Kidney (tissue), 14 donors: ENCODE measurements around the gene SBF2. TPM values are rescaled to one million over a fixed set of nuclear protein-coding genes. Genes with fewer than 3 reads are reported as not detected.

Experiments used
- DNase-seq, 5 donors: peaks; one replicate each; pipeline ENCODE4 v3.0.0-alpha.2; 2013 to 2020
- FAIRE-seq: peaks from 2 replicates; lab custom pipeline; 2012; peaks lifted over from hg19 to GRCh38; lab: Jason Lieb, UNC
- H3K27ac ChIP-seq, 2 donors: one replicate each; pipeline ENCODE4 v1.7.0; 2013; ENCODE audit warnings: low read depth in 2 of 2, low read length in 2 of 2, inconsistent platforms in 1 of 2
- H3K27me3 ChIP-seq: one replicate; pipeline ENCODE4 v1.7.1; 2013; ENCODE audit warnings: low read length, inconsistent platforms; ENCODE audit not compliant: control insufficient read depth, insufficient read depth
- H3K36me3 ChIP-seq, 3 donors: one replicate each; pipeline versions ENCODE4 v1.7.0 to v1.7.1; 2013; ENCODE audit warnings: low read length in 3 of 3, control low read depth in 1 of 3, inconsistent platforms in 1 of 3; ENCODE audit not compliant: insufficient read depth in 3 of 3, control insufficient read depth in 2 of 3
- H3K4me1 ChIP-seq, 3 donors: one replicate each; pipeline versions ENCODE4 v1.7.0 to v1.7.1; 2013; ENCODE audit warnings: low read length in 3 of 3, inconsistent platforms in 1 of 3, low read depth in 1 of 3; ENCODE audit not compliant: control insufficient read depth in 2 of 3, insufficient read depth in 2 of 3
- H3K4me3 ChIP-seq, 3 donors: one replicate each; pipeline versions ENCODE4 v1.7.0 to v1.8.1; 2013; ENCODE audit warnings: low read length in 3 of 3, control low read depth in 1 of 3, inconsistent platforms in 1 of 3
- H3K9ac ChIP-seq, 3 donors: one replicate each; pipeline versions ENCODE4 v1.7.0 to v1.7.1; 2013; ENCODE audit warnings: low read length in 3 of 3, control low read depth in 1 of 3, inconsistent platforms in 1 of 3
- H3K9me3 ChIP-seq, 3 donors: one replicate each; pipeline versions ENCODE4 v1.7.0 to v1.7.1; 2013; ENCODE audit warnings: low read length in 3 of 3, control low read depth in 1 of 3, inconsistent platforms in 1 of 3; ENCODE audit not compliant: control insufficient read depth in 2 of 3, insufficient read depth in 1 of 3
- intact Hi-C: fragments of 100-400 bp; cut with DNase I; formaldehyde crosslinking; loops from one replicate; pipeline ENCODE4 v1.11.1; 2022
- polyA plus RNA-seq: library from polyadenylated mRNA; stranded (reverse); fragments of 350-450 nt; fragmentation: Illumina TruSeq; extraction: RNeasy Lipid Tissue Mini Kit (QIAGEN cat#74804); gene quantifications from one replicate; pipeline ENCODE4 v1.2.3, GENCODE V29; 2014; ENCODE audit warnings: low read depth, low replicate concordance; ENCODE audit not compliant: insufficient read depth
- total RNA-seq: library from RNA; stranded (reverse); fragmentation: NEBNext Ultra II Directional; extraction: Animal tissue kit (Norgen Biotek cat#: 25700); gene quantifications from one replicate; pipeline ENCODE4 v1.2.1, GENCODE V29; 2021
- TF ChIP-seq, protein P1 (sequence below): IDR thresholded peaks from 3 replicates; pipeline ENCODE4 v1.5.1; 2012; ENCODE audit warnings: mild to moderate bottlenecking, moderate library complexity, borderline replicate concordance; ENCODE audit not compliant: insufficient read depth; ENCODE audit errors: extremely low read depth
- donor health status: control.
- donor health status: control.
- donor health status: control.
- donor health status: control.
- donor health status: control.
- donor health status: DM: yes; HTN: yes; CAD: no.
- donor health status: Normal renal cell carcinoma (clear cell type).

SBF2 gene
- total and polyA plus RNA-seq, 2 donors from 2014 or later: 13.1 to 55.4 TPM

DNA sequence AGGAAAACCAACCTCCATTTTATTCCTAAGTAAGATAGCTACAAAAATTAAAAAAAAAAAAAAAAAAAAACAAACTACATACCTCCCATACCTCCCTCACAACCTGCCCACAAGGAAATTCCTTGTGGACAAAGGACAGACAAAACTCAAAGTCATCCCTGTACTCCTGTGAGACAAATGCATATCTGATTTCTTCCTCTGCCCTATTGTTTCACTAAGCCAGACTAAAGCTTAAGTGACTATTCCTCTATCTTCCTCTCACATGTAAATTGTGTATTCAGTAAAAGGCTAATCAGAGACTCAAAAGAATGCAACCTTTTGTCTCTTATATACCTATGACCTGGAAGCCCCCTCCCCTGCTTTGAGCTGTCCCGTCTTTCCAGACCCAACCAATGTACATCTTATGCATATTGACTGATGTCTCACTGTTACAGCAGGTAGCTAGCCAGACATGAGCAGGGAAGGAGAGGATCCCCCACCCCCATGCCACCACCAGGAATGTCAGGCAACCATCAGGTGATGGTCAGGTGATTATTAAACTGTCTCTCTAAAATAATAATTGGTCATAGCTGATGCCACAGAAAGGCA is 289.4 kb downstream of the SBF2 start:
- no peaks in the 10 kb centered on the region for H3K36me3 ChIP-seq
- intact Hi-C loops: no loop called here
- TF ChIP-seq, protein P1, sequence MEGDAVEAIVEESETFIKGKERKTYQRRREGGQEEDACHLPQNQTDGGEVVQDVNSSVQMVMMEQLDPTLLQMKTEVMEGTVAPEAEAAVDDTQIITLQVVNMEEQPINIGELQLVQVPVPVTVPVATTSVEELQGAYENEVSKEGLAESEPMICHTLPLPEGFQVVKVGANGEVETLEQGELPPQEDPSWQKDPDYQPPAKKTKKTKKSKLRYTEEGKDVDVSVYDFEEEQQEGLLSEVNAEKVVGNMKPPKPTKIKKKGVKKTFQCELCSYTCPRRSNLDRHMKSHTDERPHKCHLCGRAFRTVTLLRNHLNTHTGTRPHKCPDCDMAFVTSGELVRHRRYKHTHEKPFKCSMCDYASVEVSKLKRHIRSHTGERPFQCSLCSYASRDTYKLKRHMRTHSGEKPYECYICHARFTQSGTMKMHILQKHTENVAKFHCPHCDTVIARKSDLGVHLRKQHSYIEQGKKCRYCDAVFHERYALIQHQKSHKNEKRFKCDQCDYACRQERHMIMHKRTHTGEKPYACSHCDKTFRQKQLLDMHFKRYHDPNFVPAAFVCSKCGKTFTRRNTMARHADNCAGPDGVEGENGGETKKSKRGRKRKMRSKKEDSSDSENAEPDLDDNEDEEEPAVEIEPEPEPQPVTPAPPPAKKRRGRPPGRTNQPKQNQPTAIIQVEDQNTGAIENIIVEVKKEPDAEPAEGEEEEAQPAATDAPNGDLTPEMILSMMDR: no peak
- H3K9ac ChIP-seq: no peak overlapping the region
- FAIRE-seq: no peak
- no peak overlapping the region for H3K27ac ChIP-seq
- no peak for DNase-seq
- no peaks in the 10 kb centered on the region for H3K9me3 ChIP-seq
- H3K27me3 ChIP-seq: no peaks in the 10 kb centered on the region
- no peaks in the 10 kb centered on the region for H3K4me1 ChIP-seq
- no peak overlapping the region for H3K4me3 ChIP-seq

DNA sequence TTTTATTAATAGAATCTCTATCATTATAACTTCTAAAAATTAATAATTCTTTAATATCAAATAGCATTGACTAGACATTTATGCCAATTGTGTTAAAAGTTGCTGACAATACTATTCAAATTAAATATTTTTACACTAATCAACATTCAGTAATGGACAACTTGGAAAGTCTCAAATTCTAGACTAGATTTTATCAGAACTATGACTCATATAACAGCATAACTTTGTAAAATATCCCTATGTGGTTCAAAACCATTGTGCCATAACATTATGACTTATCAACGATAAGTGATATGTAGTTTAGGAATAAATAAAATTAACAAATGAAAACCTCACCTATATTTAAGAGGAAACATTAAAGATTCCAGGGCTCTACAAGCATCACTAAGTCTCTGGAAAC is 291.8 kb downstream of the SBF2 start:
- intact Hi-C loops: no loop called here
- FAIRE-seq: peak; percentile 49

DNA sequence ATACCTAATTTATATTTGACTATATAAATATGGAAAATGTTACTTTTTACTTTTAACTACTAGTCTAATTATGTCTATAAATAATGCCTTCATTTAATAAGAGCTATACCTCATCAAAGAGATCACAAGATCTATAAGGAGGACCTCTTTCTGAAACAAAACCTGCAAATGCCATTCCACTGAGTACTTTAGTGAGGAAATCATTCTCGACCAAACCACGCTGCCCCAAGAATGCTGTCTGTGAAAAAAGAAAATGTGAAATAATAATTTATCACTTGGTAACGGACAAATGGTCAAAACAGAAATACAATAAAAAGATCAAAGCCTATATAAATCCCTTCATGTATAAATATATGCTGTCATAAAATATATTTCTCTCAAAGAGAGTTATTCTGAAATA is 301.7 kb downstream of the SBF2 start:
- peak; percentile 60 for FAIRE-seq
- Histone ChIP-seq H3K27me3 (no peaks in the 10 kb centered on the region), H3K9me3 (no peaks in the 10 kb centered on the region), H3K27ac (no peak overlapping the region), H3K36me3 (peaks cover 0 to 3% (median 2%) of the 10 kb centered on the region in 3 donors), H3K4me3 (no peak overlapping the region), H3K4me1 (no peaks in the 10 kb centered on the region), H3K9ac (no peak overlapping the region)
- intact Hi-C loops: no loop called here
- DNase-seq: no peak
- TF ChIP-seq, protein P1: no peak

More for the DNA sequence above, 291.8 kb downstream of the SBF2 start:
- H3K9me3 ChIP-seq: no peaks in the 10 kb centered on the region
- TF ChIP-seq, protein P1: no peak
- H3K4me1 ChIP-seq: no peaks in the 10 kb centered on the region
- no peaks in the 10 kb centered on the region for H3K27me3 ChIP-seq
- H3K9ac ChIP-seq: no peak overlapping the region
- H3K4me3 ChIP-seq: no peak overlapping the region
- no peak overlapping the region for H3K27ac ChIP-seq
- DNase-seq: no peak
- H3K36me3 ChIP-seq: no peaks in the 10 kb centered on the region
